NCI-H1105 treated with DMSO at 0.1 percent for 48 hours (cell line): ENCODE results near the gene TSR3.

Source experiments
- DNase-seq: peaks from one replicate; lab custom pipeline; 2025; lab: John Stamatoyannopoulos, UW

Gene TSR3

GRCh38 chr16:1351215-1351581, 480 bp downstream of the TSR3 start:
- no peak for DNase-seq

GRCh38 chr16:1350691-1351090, 987 bp downstream of the TSR3 start:
- no peak for DNase-seq

GRCh38 chr16:1349951-1350350, 1.7 kb downstream of the TSR3 start:
- DNase-seq: no peak

GRCh38 chr16:1349351-1349750, 2.3 kb downstream of the TSR3 start:
- DNase-seq: no peak

- no peak for DNase-seq
These were observed 2.8 kb downstream of the TSR3 start for GRCh38 chr16:1348926-1349325.

- DNase-seq: no peak
These were observed 3.2 kb downstream of the TSR3 start for GRCh38 chr16:1348441-1348840.

- no peak for DNase-seq
These were observed 3.7 kb downstream of the TSR3 start for GRCh38 chr16:1347962-1348361.

GRCh38 chr16:1347286-1347855, 4.3 kb downstream of the TSR3 start:
- DNase-seq: no peak

GRCh38 chr16:1346422-1347285, 5.0 kb downstream of the TSR3 start:
- no peak for DNase-seq

GRCh38 chr16:1345651-1346421, 5.8 kb downstream of the TSR3 start:
- DNase-seq: no peak

GRCh38 chr16:1345087-1345486, 6.6 kb downstream of the TSR3 start:
- no peak for DNase-seq

GRCh38 chr16:1344499-1344898, 7.2 kb downstream of the TSR3 start:
- DNase-seq: no peak

- no peak for DNase-seq
These were observed 8.0 kb downstream of the TSR3 start for GRCh38 chr16:1343428-1344242.

- DNase-seq: peak; percentile 92
These were observed 8.9 kb downstream of the TSR3 start for GRCh38 chr16:1342526-1343427.

GRCh38 chr16:1341495-1342420, 9.9 kb downstream of the TSR3 start:
- no peak for DNase-seq

GRCh38 chr16:1340730-1341494, 10.8 kb downstream of the TSR3 start:
- no peak for DNase-seq

GRCh38 chr16:1338855-1339675, 12.6 kb downstream of the TSR3 start:
- DNase-seq: no peak

GRCh38 chr16:1338119-1338730, 13.5 kb downstream of the TSR3 start:
- DNase-seq: no peak
